ENCODE measurements around the gene LMF2. TPM values are rescaled to one million over a fixed set of nuclear protein-coding genes. Genes with fewer than 3 reads are reported as not detected.

LMF2 gene
- total RNA-seq, 1 donor from 2014 or later, result 82.9 TPM

- Mint-ChIP-seq H3K36me3 (ENCODE audit: low read depth) (no peaks in the 10 kb centered on the region), H3K27me3 (ENCODE audit: low read depth) (peaks cover 39% of the 10 kb centered on the region), H3K9me3 (no peaks in the 10 kb centered on the region), H3K4me1 (peaks cover 33% of the 10 kb centered on the region), H3K27ac (ENCODE audit: unreplicated experiment) (no peak overlapping the region), H3K4me3 (peak overlapping the region; percentile 84)
- DNase-seq (ENCODE audit: low read depth, low spot score), result no peak
- TF ChIP-seq CTCF (conservative IDR thresholded peaks at IDR 0.05), result no peak
These were observed 30.6 kb downstream of the LMF2 start for GRCh38 chr22:50476868-50477267.

GRCh38 chr22:50475652-50476002, 31.9 kb downstream of the LMF2 start:
- Mint-ChIP-seq H3K36me3 (ENCODE audit: low read depth) (no peaks in the 10 kb centered on the region), H3K9me3 (no peaks in the 10 kb centered on the region), H3K4me1 (peaks cover 33% of the 10 kb centered on the region), H3K4me3 (peak overlapping the region; percentile 84), H3K27ac (ENCODE audit: unreplicated experiment) (no peak overlapping the region), H3K27me3 (ENCODE audit: low read depth) (peaks cover 34% of the 10 kb centered on the region)
- DNase-seq (ENCODE audit: low read depth, low spot score), result no peak
- no peak for TF ChIP-seq CTCF (conservative IDR thresholded peaks at IDR 0.05)

GRCh38 chr22:50474710-50475651, 32.5 kb downstream of the LMF2 start, which contains the start of gene SBF1:
TSS of gene SBF1 (minus strand) at chr22:50475035. CDS start at chr22:50474840, 195 bp downstream.
- no peaks in the 10 kb centered on the region for H3K9me3 Mint-ChIP-seq
- TF ChIP-seq CTCF (conservative IDR thresholded peaks at IDR 0.05), result no peak
- peaks cover 33% of the 10 kb centered on the region for H3K4me1 Mint-ChIP-seq

GRCh38 chr22:50473855-50474671, 33.4 kb downstream of the LMF2 start:
- no peaks in the 10 kb centered on the region for H3K9me3 Mint-ChIP-seq
- peaks cover 19% of the 10 kb centered on the region for H3K27me3 Mint-ChIP-seq (ENCODE audit: low read depth)
- H3K4me3 Mint-ChIP-seq, result peak overlapping the region; percentile 91
- DNase-seq (ENCODE audit: low read depth, low spot score), result peak; percentile 27
- TF ChIP-seq CTCF (conservative IDR thresholded peaks at IDR 0.05), result peak; percentile 11
- peak overlapping the region; percentile 97 for H3K27ac Mint-ChIP-seq (ENCODE audit: unreplicated experiment)
- peaks cover 33% of the 10 kb centered on the region for H3K4me1 Mint-ChIP-seq
- no peaks in the 10 kb centered on the region for H3K36me3 Mint-ChIP-seq (ENCODE audit: low read depth)

More at GRCh38 chr22:50474710-50475651, 32.5 kb downstream of the LMF2 start, which contains the start of gene SBF1:
- H3K27me3 Mint-ChIP-seq (ENCODE audit: low read depth), result peaks cover 28% of the 10 kb centered on the region
- peak within 1 kb of the TSS; percentile 97 for H3K27ac Mint-ChIP-seq (ENCODE audit: unreplicated experiment)
- peak within 1 kb of the TSS; percentile 91 for H3K4me3 Mint-ChIP-seq
- no peaks in the 10 kb centered on the region for H3K36me3 Mint-ChIP-seq (ENCODE audit: low read depth)
- DNase-seq (ENCODE audit: low read depth, low spot score), result peak; percentile 86

GRCh38 chr22:50473088-50473487, 34.4 kb downstream of the LMF2 start:
- Mint-ChIP-seq H3K4me3 (peak overlapping the region; percentile 91), H3K27me3 (ENCODE audit: low read depth) (peaks cover 10% of the 10 kb centered on the region), H3K36me3 (ENCODE audit: low read depth) (no peaks in the 10 kb centered on the region), H3K9me3 (no peaks in the 10 kb centered on the region), H3K4me1 (peaks cover 33% of the 10 kb centered on the region), H3K27ac (ENCODE audit: unreplicated experiment) (no peak overlapping the region)
- peak; percentile 38 for TF ChIP-seq CTCF (conservative IDR thresholded peaks at IDR 0.05)
- no peak for DNase-seq (ENCODE audit: low read depth, low spot score)
